Esophagus (tissue), 2 donors: ENCODE data around the gene VASH2. TPM values are rescaled to one million over a fixed set of nuclear protein-coding genes. Genes with fewer than 3 reads are reported as not detected.

Experiments
- polyA plus RNA-seq, 2 donors: library from polyadenylated mRNA; stranded (reverse); fragments of 200-250 nt; gene quantifications; one replicate each; pipeline ENCODE4 v1.2.3, GENCODE V29; 2013
- donor health status: healthy with polysubstance abuse.
- donor health status: Bipolar disorder and iron deficiency.

Gene VASH2
- polyA plus RNA-seq, 2 donors: 0.24 to 0.33 TPM

Other genes with a start within 250 kb of the VASH2 start
- 10 to 100 TPM in 1 of 2 donors, 1 to 10 TPM in 1; 4.7 to 11.1 TPM for gene NSL1, start 158.8 kb upstream of the VASH2 start, polyA plus RNA-seq
- gene TATDN3, start 158.6 kb upstream of the VASH2 start, polyA plus RNA-seq: 1 to 10 TPM; 5.0 to 6.8 TPM
- gene SPATA45, start 102.9 kb upstream of the VASH2 start, polyA plus RNA-seq: not detected
- gene FLVCR1, start 92.3 kb upstream of the VASH2 start, polyA plus RNA-seq: 1 to 10 TPM; 1.6 to 2.1 TPM
- gene ANGEL2, start 65.3 kb downstream of the VASH2 start, polyA plus RNA-seq: 10 to 100 TPM in 1 of 2 donors, 1 to 10 TPM in 1; 8.2 to 10.7 TPM
- gene RPS6KC1, start 100.7 kb downstream of the VASH2 start, polyA plus RNA-seq: 1 to 10 TPM; 2.2 to 3.8 TPM